Immature natural killer cell (primary cell): Measurements from ENCODE around the gene EFCAB10. TPM values are rescaled to one million over a fixed set of nuclear protein-coding genes. Genes with fewer than 3 reads are reported as not detected.
"Not testable (repeated sequence)": the region's sequence is repeated elsewhere in the genome, so short reads cannot be mapped to it uniquely, and the experiment has no call there.

ENCODE experiments used
- DNase-seq, 3 donors: peaks; one replicate each; pipeline ENCODE4 v3.0.0; 2022; ENCODE audit warnings: mixed read lengths in 1 of 3
- H3K27ac Mint-ChIP-seq, 6 donors: one replicate each; pipeline ENCODE4 v1.8.0; 2020; ENCODE audit warnings: mixed read lengths in 6 of 6, mild to moderate bottlenecking in 5 of 6, inconsistent platforms in 4 of 6, moderate library complexity in 3 of 6
- H3K27me3 Mint-ChIP-seq, 3 donors: one replicate each; pipeline ENCODE4 v1.8.0; 2020 to 2021; ENCODE audit warnings: low read depth in 3 of 3, mild to moderate bottlenecking in 3 of 3, mixed read lengths in 3 of 3, moderate library complexity in 3 of 3, inconsistent platforms in 1 of 3
- H3K36me3 Mint-ChIP-seq, 3 donors: one replicate each; pipeline ENCODE4 v1.8.0; 2020; ENCODE audit warnings: mixed read lengths in 3 of 3, inconsistent platforms in 2 of 3, mild to moderate bottlenecking in 2 of 3
- H3K4me1 Mint-ChIP-seq, 2 donors: one replicate each; pipeline ENCODE4 v1.8.0; 2020; ENCODE audit warnings: inconsistent platforms in 2 of 2, mild to moderate bottlenecking in 2 of 2, mixed read lengths in 2 of 2, moderate library complexity in 1 of 2
- H3K4me3 Mint-ChIP-seq, 5 donors: one replicate each; pipeline ENCODE4 v1.8.0; 2020; ENCODE audit warnings: mild to moderate bottlenecking in 5 of 5, mixed read lengths in 5 of 5, inconsistent platforms in 3 of 5, moderate library complexity in 3 of 5
- H3K9me3 Mint-ChIP-seq, 6 donors: one replicate each; pipeline ENCODE4 v1.8.0; 2020; ENCODE audit warnings: mild to moderate bottlenecking in 6 of 6, mixed read lengths in 6 of 6, inconsistent platforms in 4 of 6, moderate library complexity in 3 of 6
- polyA plus RNA-seq, 3 donors: library from polyadenylated mRNA; unstranded; fragments of 300-500 nt; fragmentation: Illumina TruSeq; gene quantifications; one replicate each; pipeline ENCODE4 v1.2.3, GENCODE V29; 2021

EFCAB10 gene
- polyA plus RNA-seq, 3 donors from 2014 or later, result not detected

DNA sequence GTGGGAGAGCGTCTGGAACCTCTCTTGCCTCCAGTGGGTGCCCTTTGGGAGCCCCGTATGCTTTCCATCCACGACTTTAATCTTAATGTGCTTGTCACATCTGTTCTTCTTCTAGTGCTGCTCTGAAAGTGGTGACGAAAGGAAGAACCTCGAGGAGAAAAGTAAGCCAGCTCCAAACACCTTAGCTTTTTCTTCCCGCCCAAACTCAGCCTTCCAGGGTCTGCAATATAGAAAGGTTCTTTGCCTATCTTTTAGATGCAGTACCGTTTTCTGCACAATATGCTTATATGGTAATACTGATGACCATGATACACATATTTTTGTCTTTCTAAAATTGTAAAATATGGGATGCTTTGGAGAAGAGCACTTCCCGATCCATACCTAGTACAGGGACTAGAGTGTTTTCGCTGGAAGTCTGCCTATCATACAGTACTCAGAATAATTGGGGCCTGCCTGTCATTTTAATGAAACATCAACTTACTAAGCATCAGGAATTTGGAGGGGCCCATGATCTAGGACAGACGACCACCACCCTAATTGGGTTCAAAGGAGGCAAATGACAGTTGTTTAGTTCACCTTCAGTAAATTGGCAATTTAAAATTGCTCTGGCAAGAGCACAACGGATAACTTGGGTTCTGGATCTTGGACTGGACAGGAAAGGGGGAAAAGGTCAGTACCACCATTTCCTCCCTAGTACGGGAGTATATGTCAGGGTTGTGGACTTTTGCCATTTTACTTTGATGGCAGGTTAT, 48.4 kb downstream of the EFCAB10 start:
- peak overlapping the region; percentile 82 to 99 (median 96) for H3K27ac Mint-ChIP-seq
- peaks cover 28 to 47% of the 10 kb centered on the region in 2 donors for H3K4me1 Mint-ChIP-seq

DNA sequence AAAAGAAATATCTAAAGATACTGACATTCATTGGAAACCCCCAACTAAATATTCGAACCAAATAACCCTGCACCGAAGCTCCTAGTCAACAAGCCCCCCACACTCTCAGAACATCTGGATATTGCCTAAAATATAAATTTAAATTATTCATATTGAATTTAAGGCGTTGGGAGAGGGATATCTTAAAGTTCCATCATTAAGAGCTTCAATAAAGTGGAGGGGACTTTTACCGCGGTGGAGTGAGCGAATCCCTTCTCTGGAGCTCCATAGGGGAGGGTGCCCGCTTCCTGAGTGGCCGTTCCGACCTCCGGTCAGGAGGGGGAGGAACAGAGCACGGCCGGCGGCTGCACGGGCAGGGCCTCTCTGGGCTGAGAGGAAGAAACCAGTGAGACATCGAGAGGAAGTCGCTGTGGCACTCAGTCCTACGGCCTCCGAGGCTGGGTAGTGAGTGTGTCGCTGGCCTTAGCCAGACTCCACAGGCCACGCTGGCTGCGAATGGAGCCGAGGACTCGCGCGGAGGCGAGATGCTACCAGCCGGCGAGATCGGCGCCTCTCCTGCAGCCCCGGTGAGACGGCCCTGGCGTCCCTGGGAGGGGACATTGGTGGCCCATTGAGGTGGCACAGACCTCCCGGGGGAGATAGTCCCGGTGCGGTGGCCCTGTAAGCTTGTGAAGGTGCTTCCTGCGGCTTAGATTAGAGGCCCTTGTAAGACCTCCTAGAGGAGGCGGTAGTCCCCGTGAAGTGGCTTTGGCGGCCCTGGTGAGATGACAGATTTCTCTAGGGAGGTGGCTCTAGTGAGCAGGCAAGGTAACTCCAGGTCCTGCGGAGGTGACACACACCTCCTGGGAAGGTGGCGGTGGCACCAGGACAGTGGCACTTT, 49.3 kb downstream of the EFCAB10 start, which contains the start of gene RINT1:
TSS of gene RINT1 (plus strand) at position 410 of the 880 bp plus-strand sequence. CDS start at position 525, 115 bp downstream.
- peaks cover 0 to 4% (median 3%) of the 10 kb centered on the region in 3 donors for H3K36me3 Mint-ChIP-seq
- H3K4me3 Mint-ChIP-seq, result peak within 1 kb of the TSS; percentile 86 to 99 (median 90)
- peak within 1 kb of the TSS; percentile 82 to 99 (median 96) for H3K27ac Mint-ChIP-seq
- H3K27me3 Mint-ChIP-seq, result peaks cover 2 to 4% (median 2%) of the 10 kb centered on the region in 3 donors
- peak; percentile 91 to 92 (median 92) for DNase-seq
- peaks cover 28 to 47% of the 10 kb centered on the region in 2 donors for H3K4me1 Mint-ChIP-seq
- no peaks in the 10 kb centered on the region for H3K9me3 Mint-ChIP-seq

More for the DNA sequence above, 48.4 kb downstream of the EFCAB10 start:
- Mint-ChIP-seq H3K9me3 (no peaks in the 10 kb centered on the region), H3K27me3 (peaks cover 2 to 4% (median 2%) of the 10 kb centered on the region in 3 donors), H3K4me3 (peak overlapping the region; percentile 86 to 99 (median 90)), H3K36me3 (peaks cover 0 to 4% (median 3%) of the 10 kb centered on the region in 3 donors)
- DNase-seq, result no peak

DNA sequence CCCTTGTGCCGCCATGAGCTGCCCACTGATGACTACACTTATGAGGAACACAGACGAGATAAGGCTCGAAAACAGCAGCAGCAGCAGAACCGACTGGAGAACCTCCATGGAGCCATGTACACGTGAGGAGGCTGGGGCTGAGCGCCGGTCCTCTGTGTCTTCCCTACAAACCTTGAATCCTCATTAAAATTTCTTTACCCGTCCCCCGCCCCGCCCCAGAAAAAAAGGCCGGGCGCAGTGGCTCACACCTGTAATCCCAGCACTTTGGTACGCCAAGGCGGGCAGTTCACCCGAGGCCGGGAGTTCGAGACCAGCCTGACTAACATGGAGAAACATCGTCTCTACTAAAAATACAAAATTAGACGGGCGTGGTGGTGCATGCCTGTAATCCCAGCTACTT, 50.7 kb downstream of the EFCAB10 start:
- H3K4me3 Mint-ChIP-seq, result peak overlapping the region; percentile 45 to 68 (median 46)
- H3K27ac Mint-ChIP-seq, result peak overlapping the region in 2 of 6 donors; percentile 31 to 77
- DNase-seq, result no peak
- peaks cover 2 to 4% (median 2%) of the 10 kb centered on the region in 3 donors for H3K27me3 Mint-ChIP-seq
- H3K9me3 Mint-ChIP-seq, result no peaks in the 10 kb centered on the region
- H3K36me3 Mint-ChIP-seq, result no peaks in the 10 kb centered on the region
- H3K4me1 Mint-ChIP-seq, result peaks cover 28 to 41% of the 10 kb centered on the region in 2 donors

DNA sequence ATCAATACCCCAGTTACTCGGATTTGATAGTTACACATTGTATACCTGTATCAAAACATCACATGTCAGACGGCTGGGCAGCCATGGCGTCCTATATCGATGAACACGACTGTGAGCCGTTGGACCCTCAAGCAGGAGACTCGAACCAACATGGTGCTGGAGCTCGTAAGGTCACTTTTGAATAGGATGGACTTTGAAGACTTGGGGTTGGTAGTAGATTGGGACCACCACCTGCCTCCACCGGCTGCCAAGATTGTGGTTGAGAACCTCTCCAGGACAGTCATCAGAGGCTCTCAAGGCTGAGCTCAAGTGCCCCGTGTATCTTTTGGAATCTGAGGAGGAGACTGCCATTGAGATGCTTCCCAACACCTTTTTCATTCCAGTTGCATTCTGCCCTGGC, 51.2 kb downstream of the EFCAB10 start:
- Mint-ChIP-seq H3K4me3 (peak overlapping the region; percentile 45 to 68 (median 46)), H3K27ac (peak overlapping the region in 2 of 6 donors; percentile 31 to 77)

DNA sequence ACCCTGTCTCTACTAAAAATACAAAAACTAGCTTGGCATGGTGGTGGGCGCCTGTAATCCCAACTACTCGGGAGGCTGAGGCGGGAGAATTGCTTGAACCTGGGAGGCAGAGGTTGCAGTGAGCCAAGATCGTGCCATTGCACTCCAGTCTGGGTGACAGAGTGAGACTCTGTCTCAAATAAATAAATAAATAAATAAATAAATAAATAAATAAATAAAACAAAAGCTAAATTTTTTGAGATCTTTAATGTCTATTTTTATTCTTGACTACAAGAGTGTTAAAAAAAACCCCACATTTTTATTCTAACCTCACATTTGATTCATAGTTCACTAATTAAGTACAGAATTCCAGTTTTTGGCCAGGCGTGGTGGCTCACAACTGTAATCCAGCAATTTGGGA, 53.6 kb downstream of the EFCAB10 start:
- H3K27me3 Mint-ChIP-seq, DNase-seq, H3K27ac Mint-ChIP-seq, H3K36me3 Mint-ChIP-seq, H3K4me3 Mint-ChIP-seq, H3K9me3 Mint-ChIP-seq: not testable (repeated sequence)
- peaks cover 15 to 21% of the 10 kb centered on the region in 2 donors for H3K4me1 Mint-ChIP-seq

More for the DNA sequence above, 51.2 kb downstream of the EFCAB10 start:
- Mint-ChIP-seq H3K36me3 (no peaks in the 10 kb centered on the region), H3K4me1 (peaks cover 28 to 41% of the 10 kb centered on the region in 2 donors), H3K9me3 (no peaks in the 10 kb centered on the region), H3K27me3 (peaks cover 2 to 4% (median 2%) of the 10 kb centered on the region in 3 donors)
- DNase-seq, result no peak

DNA sequence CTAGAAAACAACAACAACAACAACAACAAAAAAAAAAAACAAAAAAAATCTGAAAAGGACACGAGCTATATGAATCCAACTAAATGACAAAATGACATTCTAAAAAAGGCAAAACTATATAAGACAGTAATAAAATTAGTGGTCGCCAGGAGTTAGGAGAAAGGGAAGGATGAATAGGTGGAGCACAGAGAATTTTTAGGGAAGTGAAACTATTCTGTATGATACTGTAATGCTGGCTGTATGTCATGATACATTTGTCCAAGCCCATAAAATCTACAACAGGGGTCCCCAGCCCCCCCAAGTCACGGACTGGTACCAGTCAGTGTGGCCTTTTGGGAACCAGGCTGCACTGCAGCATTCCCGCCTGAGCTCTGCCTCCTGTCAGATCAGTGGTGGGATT, 56.5 kb downstream of the EFCAB10 start:
- Mint-ChIP-seq H3K9me3 (no peaks in the 10 kb centered on the region), H3K27me3 (peaks cover 0 to 2% (median 0%) of the 10 kb centered on the region in 3 donors), H3K4me3 (peak overlapping the region in 2 of 5 donors; percentile 9 to 15), H3K4me1 (peaks cover 12 to 13% of the 10 kb centered on the region in 2 donors), H3K36me3 (no peaks in the 10 kb centered on the region), H3K27ac (no peak overlapping the region)
- DNase-seq, result no peak

DNA sequence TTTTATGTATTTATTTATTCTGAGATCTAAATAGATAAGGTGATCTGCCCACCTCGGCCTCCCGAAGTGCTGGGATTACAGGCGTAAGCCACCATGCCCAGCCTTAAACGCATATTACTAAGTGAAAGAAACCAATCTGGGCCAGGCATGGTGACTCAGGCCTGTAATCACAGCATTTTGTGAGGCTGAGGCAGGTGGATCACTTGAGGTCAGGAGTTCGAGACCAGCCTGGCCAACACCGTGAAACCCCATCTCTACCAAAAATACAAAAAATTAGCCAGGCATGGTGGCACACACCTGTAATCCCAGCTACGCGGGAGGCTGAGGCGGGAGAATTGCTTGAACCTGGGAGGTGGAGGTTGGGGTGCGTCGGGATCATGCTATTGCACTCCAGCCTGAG, 56.9 kb downstream of the EFCAB10 start:
- not testable (repeated sequence) for H3K27me3 Mint-ChIP-seq, H3K9me3 Mint-ChIP-seq, H3K4me3 Mint-ChIP-seq, DNase-seq, H3K27ac Mint-ChIP-seq, H3K36me3 Mint-ChIP-seq
- H3K4me1 Mint-ChIP-seq, result peaks cover 12 to 13% of the 10 kb centered on the region in 2 donors

DNA sequence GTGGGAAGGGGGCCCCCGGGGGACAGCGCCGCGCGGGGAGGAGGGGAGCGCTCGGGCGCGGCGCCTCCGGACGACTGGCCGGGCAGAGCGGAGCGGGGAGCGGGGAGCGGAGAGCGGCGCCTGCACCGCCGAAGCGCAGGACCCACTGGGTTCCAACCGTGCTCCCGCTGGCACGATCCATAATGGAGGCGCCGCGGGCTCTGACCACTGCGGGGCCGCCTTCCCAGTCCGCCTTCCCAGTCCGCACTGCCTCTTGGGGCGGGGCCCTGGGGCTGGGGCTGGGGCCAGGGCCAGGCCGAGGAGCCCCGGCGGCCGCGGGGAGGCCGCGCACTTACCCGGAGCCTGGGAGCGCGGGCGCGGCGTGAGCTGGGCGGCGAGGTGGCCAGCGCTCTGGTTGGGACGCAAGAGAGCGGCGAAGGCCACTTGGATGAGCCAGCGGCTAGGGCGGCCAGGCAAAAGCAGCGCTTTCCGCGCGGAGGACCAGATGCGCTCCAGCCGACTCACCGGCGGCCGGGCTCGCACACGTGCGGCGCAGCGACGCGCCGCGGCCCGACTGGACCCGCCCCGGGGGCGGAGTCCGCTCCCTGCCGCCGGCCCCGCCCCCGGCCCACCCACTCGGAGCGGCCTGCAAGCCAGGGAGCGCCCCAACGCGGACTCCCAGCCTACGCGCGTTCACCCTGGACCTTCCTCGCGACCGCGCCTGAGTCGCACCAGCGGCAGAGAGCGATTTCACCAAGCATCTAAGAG, 59.4 kb downstream of the EFCAB10 start, which contains the start of gene PUS7:
TSS of gene PUS7 (minus strand) at position 555 of the 747 bp plus-strand sequence. CDS start 13,759 bp downstream, outside the sequence.
- Mint-ChIP-seq H3K4me1 (peaks cover 12 to 13% of the 10 kb centered on the region in 2 donors), H3K27me3 (peaks cover 0 to 2% (median 0%) of the 10 kb centered on the region in 3 donors), H3K9me3 (no peaks in the 10 kb centered on the region), H3K36me3 (no peaks in the 10 kb centered on the region), H3K4me3 (peak within 1 kb of the TSS; percentile 91 to 96 (median 93)), H3K27ac (peak within 1 kb of the TSS; percentile 77 to 95 (median 88))
- peak; percentile 68 to 77 (median 75) for DNase-seq

DNA sequence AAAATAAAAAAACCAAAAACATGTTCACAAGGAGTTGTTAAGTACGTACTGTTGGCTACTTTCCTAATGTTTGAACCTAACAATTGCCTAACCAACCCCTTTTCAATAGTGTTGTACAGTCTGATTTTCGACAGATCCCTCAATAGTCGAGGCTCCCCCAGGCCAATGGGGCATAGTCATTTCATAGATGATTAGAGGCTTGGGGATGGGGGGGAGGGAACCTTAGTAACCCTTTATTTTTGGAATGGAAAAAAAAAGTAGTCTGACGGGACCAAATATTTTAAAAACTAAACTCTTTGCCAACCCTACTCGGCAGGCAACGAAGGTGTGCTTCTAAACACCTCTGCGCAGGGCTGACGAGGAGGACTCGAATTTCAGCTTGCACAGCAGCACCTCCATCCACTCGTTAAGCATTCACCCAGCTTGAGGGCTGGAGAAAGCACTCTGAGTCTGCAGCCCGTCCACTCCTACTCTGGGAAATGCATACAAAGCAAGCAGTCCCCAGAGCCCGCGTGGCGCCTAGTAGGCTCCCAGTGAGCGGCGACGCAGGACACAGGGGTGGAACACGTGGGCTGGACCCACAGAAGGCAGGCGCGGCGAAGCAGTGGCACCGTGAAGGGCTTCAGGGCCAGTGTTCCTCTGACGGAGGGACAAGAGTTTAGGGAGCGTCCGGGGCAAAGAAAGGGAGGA, 60.1 kb downstream of the EFCAB10 start:
- Mint-ChIP-seq H3K9me3 (no peaks in the 10 kb centered on the region), H3K4me1 (peaks cover 12 to 13% of the 10 kb centered on the region in 2 donors), H3K4me3 (peak overlapping the region; percentile 91 to 96 (median 93)), H3K27ac (peak overlapping the region; percentile 69 to 95 (median 82)), H3K36me3 (no peaks in the 10 kb centered on the region), H3K27me3 (peaks cover 0 to 2% (median 0%) of the 10 kb centered on the region in 3 donors)
- peak in 2 of 3 donors; percentile 24 to 30 for DNase-seq

DNA sequence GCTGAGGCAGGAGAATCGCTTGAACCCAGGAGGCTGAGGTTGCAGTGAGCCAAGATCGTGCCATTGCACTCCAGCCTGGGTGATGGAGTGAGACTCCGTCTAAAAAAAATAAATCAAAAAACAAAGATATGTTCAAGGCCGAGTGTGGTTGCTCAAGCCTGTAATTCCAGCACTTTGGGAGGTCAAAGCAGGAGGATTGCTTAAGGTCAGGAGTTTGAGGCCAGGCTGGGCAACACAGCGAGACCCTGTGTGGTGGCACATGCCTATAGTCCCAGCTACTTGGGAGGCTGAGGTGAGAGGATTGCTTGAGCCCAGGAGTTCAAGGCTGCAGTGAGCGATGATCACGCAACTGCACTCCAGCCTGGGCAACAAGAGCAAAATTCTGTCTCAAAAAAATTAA, 60.7 kb downstream of the EFCAB10 start:
- H3K36me3 Mint-ChIP-seq, H3K9me3 Mint-ChIP-seq, H3K27me3 Mint-ChIP-seq, DNase-seq, H3K27ac Mint-ChIP-seq: not testable (repeated sequence)
- peaks cover 12 to 13% of the 10 kb centered on the region in 2 donors for H3K4me1 Mint-ChIP-seq
- H3K4me3 Mint-ChIP-seq, result peak overlapping the region in 3 of 5 donors; percentile 32 to 66 (median 40)

DNA sequence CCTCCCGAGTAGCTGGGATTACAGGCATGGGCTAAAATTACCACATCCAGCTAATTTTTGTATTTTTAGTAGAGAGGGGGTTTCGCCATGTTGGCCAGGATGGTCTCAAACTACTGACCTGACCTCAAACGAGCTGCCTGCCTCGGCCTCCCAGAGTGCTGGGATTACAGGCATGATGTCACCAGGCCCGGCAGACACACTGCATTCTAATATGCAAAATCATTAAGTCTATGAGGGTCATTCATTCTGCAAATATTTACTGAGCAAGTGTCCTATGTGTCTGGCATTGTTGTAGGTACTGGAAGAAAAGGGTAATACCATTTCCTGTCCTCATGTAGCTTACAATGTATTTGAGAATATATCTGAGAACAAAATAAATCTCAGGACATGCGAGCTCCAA, 61.9 kb downstream of the EFCAB10 start:
- H3K4me3 Mint-ChIP-seq, result peak overlapping the region in 4 of 5 donors; percentile 28 to 63 (median 46)
- no peaks in the 10 kb centered on the region for H3K9me3 Mint-ChIP-seq
- no peak for DNase-seq
- peaks cover 12 to 13% of the 10 kb centered on the region in 2 donors for H3K4me1 Mint-ChIP-seq
- H3K36me3 Mint-ChIP-seq, result no peaks in the 10 kb centered on the region
- H3K27ac Mint-ChIP-seq, result no peak overlapping the region
- peaks cover 0 to 2% (median 0%) of the 10 kb centered on the region in 3 donors for H3K27me3 Mint-ChIP-seq

DNA sequence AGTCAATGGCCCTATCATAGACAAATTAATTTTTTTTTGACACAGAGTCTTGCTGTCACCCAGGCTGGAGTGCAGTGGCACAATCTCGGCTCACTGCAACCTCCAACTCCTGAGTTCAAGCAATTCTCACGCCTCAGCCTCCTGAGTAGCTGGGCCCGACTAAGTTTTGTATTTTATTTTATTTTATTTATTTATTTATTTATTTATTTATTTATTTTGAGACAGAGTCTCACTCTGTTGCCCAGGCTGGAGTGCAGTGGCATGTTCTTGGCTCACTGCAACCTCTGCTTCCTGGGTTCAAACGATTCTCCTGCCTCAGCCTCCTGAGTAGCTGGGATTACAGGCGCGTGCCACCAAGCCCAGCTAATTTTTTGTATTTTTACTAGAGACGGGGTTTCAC, 65.7 kb downstream of the EFCAB10 start:
- H3K27me3 Mint-ChIP-seq, H3K4me1 Mint-ChIP-seq, H3K27ac Mint-ChIP-seq, H3K4me3 Mint-ChIP-seq, DNase-seq, H3K36me3 Mint-ChIP-seq, H3K9me3 Mint-ChIP-seq: not testable (repeated sequence)
